HFFc6 (cell line): ENCODE data around the gene SPOCK1. TPM values are rescaled to one million over a fixed set of nuclear protein-coding genes. Genes with fewer than 3 reads are reported as not detected.
A peak's percentile ranks its signal among the peaks of the same experiment; 100 is the strongest.
"Not testable (repeated sequence)": the region's sequence is repeated elsewhere in the genome, so short reads cannot be mapped to it uniquely, and the experiment has no call there.

Experiments used
- DNase-seq: peaks from one replicate; pipeline ENCODE4 v3.0.0-alpha.2; 2018
- H3K27ac Mint-ChIP-seq: 2 replicates; pipeline ENCODE4 v1.8.0; 2020; ENCODE audit warnings: mild to moderate bottlenecking, mixed read lengths
- H3K27me3 Mint-ChIP-seq: 2 replicates; pipeline ENCODE4 v1.8.0; 2021; ENCODE audit warnings: mild to moderate bottlenecking, moderate library complexity, mixed read lengths; ENCODE audit not compliant: insufficient read depth
- H3K36me3 Mint-ChIP-seq: 2 replicates; pipeline ENCODE4 v1.8.0; 2021; ENCODE audit warnings: low read depth, mixed read lengths
- H3K4me1 Mint-ChIP-seq: 2 replicates; pipeline ENCODE4 v1.8.0; 2020; ENCODE audit warnings: low read depth, mixed read lengths
- H3K4me3 Mint-ChIP-seq: 2 replicates; pipeline ENCODE4 v1.8.0; 2020; ENCODE audit warnings: mild to moderate bottlenecking, moderate library complexity, mixed read lengths
- H3K9me3 Mint-ChIP-seq: 2 replicates; pipeline ENCODE4 v1.8.0; 2020; ENCODE audit warnings: mild to moderate bottlenecking, mixed read lengths
- CTCF ChIP-seq: fragments of 200-600 bp; sonication (generic); IDR thresholded peaks from 2 replicates; pipeline ENCODE4 v1.5.0; 2021; ENCODE audit warnings: antibody characterized with exemption, mild to moderate bottlenecking
- total RNA-seq, 6 experiments: library from RNA; stranded (reverse); fragmentation: NEBNext Ultra II Directional; extraction: Animal tissue kit (Norgen Biotek cat#: 25700); gene quantifications; 2 replicates in 1 of 6; 3 replicates in 5 of 6; pipeline ENCODE4 v1.2.3, GENCODE V29; 2021

Gene SPOCK1
- total RNA-seq, 6 experiments from 2014 or later: 111 to 170 (median 125) TPM

GRCh38 chr5:137500615-137501225 lies 1.6 kb upstream of the SPOCK1 start:
- Mint-ChIP-seq H3K27ac (no peak overlapping the region), H3K4me1 (peaks cover 22% of the 10 kb centered on the region)

GRCh38 chr5:137499506-137499847 lies 351 bp upstream of the SPOCK1 start:
- H3K36me3 Mint-ChIP-seq, H3K4me3 Mint-ChIP-seq, H3K27ac Mint-ChIP-seq, H3K27me3 Mint-ChIP-seq, DNase-seq, H3K9me3 Mint-ChIP-seq: not testable (repeated sequence)
- peaks cover 31% of the 10 kb centered on the region for H3K4me1 Mint-ChIP-seq

More at GRCh38 chr5:137500615-137501225, 1.6 kb upstream of the SPOCK1 start:
- no peak overlapping the region for H3K4me3 Mint-ChIP-seq
- TF ChIP-seq CTCF: no peak
- no peak for DNase-seq
- H3K9me3 Mint-ChIP-seq: no peaks in the 10 kb centered on the region
- H3K36me3 Mint-ChIP-seq: no peaks in the 10 kb centered on the region
- no peaks in the 10 kb centered on the region; the same call in 1 of the 2 replicates for H3K27me3 Mint-ChIP-seq

- Mint-ChIP-seq H3K9me3 (no peaks in the 10 kb centered on the region), H3K4me1 (peaks cover 31% of the 10 kb centered on the region), H3K4me3 (peak overlapping the region; percentile 85), H3K27ac (no peak overlapping the region), H3K27me3 (no peaks in the 10 kb centered on the region; the same call in 1 of the 2 replicates), H3K36me3 (no peaks in the 10 kb centered on the region)
- peak; percentile 20 for DNase-seq
- no peak for TF ChIP-seq CTCF
Measured at GRCh38 chr5:137498301-137498735, 808 bp downstream of the SPOCK1 start.

- TF ChIP-seq CTCF: peak; percentile 41; the same call in 1 of the 2 replicates
- peak; percentile 11 for DNase-seq
- peaks cover 37% of the 10 kb centered on the region for H3K4me1 Mint-ChIP-seq
- H3K36me3 Mint-ChIP-seq: no peaks in the 10 kb centered on the region
- peak overlapping the region; percentile 85 for H3K4me3 Mint-ChIP-seq
- H3K27me3 Mint-ChIP-seq: no peaks in the 10 kb centered on the region; the same call in 1 of the 2 replicates
- no peak overlapping the region; the same call in 1 of the 2 replicates for H3K27ac Mint-ChIP-seq
- H3K9me3 Mint-ChIP-seq: no peaks in the 10 kb centered on the region
Measured at GRCh38 chr5:137497396-137498290, 1.5 kb downstream of the SPOCK1 start.

GRCh38 chr5:137496919-137497318 lies 2.2 kb downstream of the SPOCK1 start:
- Mint-ChIP-seq H3K4me1 (peaks cover 45% of the 10 kb centered on the region), H3K36me3 (no peaks in the 10 kb centered on the region), H3K4me3 (peak overlapping the region; percentile 85; the same call in 1 of the 2 replicates), H3K27me3 (no peaks in the 10 kb centered on the region; the same call in 1 of the 2 replicates), H3K9me3 (no peaks in the 10 kb centered on the region), H3K27ac (no peak overlapping the region; the same call in 1 of the 2 replicates)
- no peak for TF ChIP-seq CTCF
- DNase-seq: no peak

- H3K36me3 Mint-ChIP-seq: no peaks in the 10 kb centered on the region; the same call in 1 of the 2 replicates
- no peak for TF ChIP-seq CTCF
- no peaks in the 10 kb centered on the region for H3K9me3 Mint-ChIP-seq
- peaks cover 78% of the 10 kb centered on the region for H3K4me1 Mint-ChIP-seq
- peak; percentile 58 for DNase-seq
- no peak overlapping the region for H3K4me3 Mint-ChIP-seq
- peak overlapping the region; percentile 84 for H3K27ac Mint-ChIP-seq
- no peaks in the 10 kb centered on the region for H3K27me3 Mint-ChIP-seq
Measured at GRCh38 chr5:137492331-137492730, 6.8 kb downstream of the SPOCK1 start.
